ENCODE measurements around the gene KRTAP19-5.

The KRTAP19-5 gene

DNA sequence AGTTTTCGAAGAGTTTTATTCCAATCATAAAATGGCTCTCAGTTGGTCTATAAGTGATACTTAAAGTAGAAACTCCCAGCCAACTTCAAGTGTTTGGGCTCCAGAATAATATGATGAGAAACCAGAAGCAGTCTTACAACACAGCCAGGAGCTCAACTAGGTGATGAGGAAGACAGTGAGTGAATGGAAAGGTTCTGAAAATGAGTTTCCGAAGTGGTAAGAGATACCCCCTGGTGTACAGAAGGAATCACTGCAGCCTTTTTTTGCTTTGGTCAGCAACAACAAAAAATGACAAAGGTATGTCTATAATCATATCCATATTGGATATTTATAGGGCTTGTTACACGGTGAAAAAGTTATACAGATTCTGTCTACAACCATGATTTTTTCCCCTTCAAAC, 38.2 kb downstream of the KRTAP19-5 start:
- no peak overlapping the region for H3K4me3 ChIP-seq (ENCODE audit: low read length)
- TF ChIP-seq, protein P1, sequence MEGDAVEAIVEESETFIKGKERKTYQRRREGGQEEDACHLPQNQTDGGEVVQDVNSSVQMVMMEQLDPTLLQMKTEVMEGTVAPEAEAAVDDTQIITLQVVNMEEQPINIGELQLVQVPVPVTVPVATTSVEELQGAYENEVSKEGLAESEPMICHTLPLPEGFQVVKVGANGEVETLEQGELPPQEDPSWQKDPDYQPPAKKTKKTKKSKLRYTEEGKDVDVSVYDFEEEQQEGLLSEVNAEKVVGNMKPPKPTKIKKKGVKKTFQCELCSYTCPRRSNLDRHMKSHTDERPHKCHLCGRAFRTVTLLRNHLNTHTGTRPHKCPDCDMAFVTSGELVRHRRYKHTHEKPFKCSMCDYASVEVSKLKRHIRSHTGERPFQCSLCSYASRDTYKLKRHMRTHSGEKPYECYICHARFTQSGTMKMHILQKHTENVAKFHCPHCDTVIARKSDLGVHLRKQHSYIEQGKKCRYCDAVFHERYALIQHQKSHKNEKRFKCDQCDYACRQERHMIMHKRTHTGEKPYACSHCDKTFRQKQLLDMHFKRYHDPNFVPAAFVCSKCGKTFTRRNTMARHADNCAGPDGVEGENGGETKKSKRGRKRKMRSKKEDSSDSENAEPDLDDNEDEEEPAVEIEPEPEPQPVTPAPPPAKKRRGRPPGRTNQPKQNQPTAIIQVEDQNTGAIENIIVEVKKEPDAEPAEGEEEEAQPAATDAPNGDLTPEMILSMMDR (conservative IDR thresholded peaks at IDR 0.05; ENCODE audit: low read depth, low read length) = peak; percentile 38
- DNase-seq (ENCODE audit: low read depth) = no peak
